OCI-LY1 (cell line): ENCODE measurements around the gene FOXO3.

Experiments
- EZH2 ChIP-seq: fragments of 200-600 bp; sonication (generic), shearing (Covaris generic); IDR thresholded peaks from 2 replicates; pipeline ENCODE4 v1.8.0; 2017; ENCODE audit warnings: borderline replicate concordance, mixed run types, mild to moderate bottlenecking, antibody characterized with exemption, low read length, moderate library complexity, mixed read lengths
- TF ChIP-seq, protein P1 (sequence below): fragments of 200-600 bp; sonication (generic), shearing (Covaris generic); IDR thresholded peaks from 2 replicates; pipeline ENCODE4 v1.5.1; 2017; ENCODE audit warnings: mild to moderate bottlenecking, antibody characterized with exemption, low read length, moderate library complexity, mixed read lengths

- TF ChIP-seq, protein P1, sequence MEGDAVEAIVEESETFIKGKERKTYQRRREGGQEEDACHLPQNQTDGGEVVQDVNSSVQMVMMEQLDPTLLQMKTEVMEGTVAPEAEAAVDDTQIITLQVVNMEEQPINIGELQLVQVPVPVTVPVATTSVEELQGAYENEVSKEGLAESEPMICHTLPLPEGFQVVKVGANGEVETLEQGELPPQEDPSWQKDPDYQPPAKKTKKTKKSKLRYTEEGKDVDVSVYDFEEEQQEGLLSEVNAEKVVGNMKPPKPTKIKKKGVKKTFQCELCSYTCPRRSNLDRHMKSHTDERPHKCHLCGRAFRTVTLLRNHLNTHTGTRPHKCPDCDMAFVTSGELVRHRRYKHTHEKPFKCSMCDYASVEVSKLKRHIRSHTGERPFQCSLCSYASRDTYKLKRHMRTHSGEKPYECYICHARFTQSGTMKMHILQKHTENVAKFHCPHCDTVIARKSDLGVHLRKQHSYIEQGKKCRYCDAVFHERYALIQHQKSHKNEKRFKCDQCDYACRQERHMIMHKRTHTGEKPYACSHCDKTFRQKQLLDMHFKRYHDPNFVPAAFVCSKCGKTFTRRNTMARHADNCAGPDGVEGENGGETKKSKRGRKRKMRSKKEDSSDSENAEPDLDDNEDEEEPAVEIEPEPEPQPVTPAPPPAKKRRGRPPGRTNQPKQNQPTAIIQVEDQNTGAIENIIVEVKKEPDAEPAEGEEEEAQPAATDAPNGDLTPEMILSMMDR, result no peak
- TF ChIP-seq EZH2, result no peak
Observed at GRCh38 chr6:108559884-108560462, 744 bp upstream of the FOXO3 start.
